ENCODE data around the gene UBXN1.
"Not testable (repeated sequence)": the region's sequence is repeated elsewhere in the genome, so short reads cannot be mapped to it uniquely, and the experiment has no call there.

Gene UBXN1

DNA sequence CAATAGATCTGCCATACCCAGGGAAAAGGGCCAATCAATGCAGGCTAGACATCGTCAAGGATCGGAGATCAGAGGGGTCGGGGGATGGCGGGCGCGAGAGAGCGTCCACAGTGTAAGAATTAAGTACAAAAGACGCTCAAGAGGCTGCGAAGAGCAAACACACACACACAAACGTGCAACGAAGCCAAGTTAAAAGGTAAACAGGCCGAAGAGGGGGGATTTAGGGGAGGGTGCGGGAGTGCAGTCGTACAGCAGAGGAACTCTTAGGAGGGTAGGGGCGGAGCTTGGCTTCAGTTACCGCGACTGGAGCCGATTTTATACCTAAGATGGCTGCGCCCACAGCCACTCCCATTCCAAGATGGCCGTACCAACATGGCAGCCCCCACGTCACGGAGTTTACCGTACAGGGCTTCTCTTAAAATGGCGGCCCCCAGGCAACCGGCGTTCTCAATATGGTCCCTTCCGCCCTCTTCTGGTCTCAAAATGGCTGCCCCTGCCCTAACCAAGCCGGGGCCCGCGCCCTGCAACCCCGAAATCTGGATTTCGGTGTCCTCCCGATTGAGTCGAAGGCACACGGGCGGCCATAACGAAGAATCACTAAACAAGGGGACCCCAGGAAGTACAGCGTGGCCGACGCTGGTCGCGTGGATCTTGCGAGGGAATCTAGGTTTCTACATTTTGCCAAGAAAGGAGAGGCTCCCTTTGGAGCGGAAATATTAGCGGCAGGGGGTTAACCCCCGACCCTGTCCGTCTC is 30.6 kb upstream of the UBXN1 start:
- DNase-seq (ENCODE audit: insufficient read length, low spot score): peak; percentile 81
- peak; percentile 93 for FAIRE-seq
- TF ChIP-seq POLR2A (IDR thresholded peaks at IDR 0.05; ENCODE audit: low read depth, low read length) (peak; percentile 82), PAX5 (IDR thresholded peaks at IDR 0.05; ENCODE audit: insufficient read depth, low read length, severe bottlenecking) (no peak), POLR2AphosphoS5 (IDR thresholded peaks at IDR 0.05; ENCODE audit: low read depth, low read length) (peak; percentile 87), POU2F2 (IDR thresholded peaks at IDR 0.05; ENCODE audit: low read depth, low read length) (no peak; the same call in 1 of the 2 replicates), SPI1 (IDR thresholded peaks at IDR 0.05; ENCODE audit: low read depth, low read length) (peak; percentile 36; the same call in 1 of the 2 replicates), TAF1 (IDR thresholded peaks at IDR 0.05; ENCODE audit: low read depth, low read length) (peak; percentile 89)

DNA sequence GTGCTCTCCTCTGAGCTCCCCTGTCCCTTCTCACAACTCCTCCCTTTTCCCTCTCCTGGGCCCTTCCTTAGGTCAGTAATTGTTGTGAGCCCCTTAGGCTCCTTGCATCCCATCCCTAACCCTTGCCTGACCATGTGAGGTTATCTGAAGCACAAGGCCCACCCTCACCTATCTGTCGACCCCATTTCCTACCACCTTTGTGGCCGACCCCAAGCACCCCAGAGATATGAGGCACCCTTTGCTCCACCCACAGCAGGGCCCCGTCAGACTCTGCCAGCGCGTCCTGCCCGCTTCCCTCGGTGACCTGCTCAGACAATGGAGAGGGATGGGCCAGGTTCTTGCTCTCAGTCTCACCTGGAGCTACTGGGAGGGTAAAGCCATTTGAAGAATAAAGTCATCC is 29.9 kb upstream of the UBXN1 start:
- no peak for TF ChIP-seq PAX5 (IDR thresholded peaks at IDR 0.05; ENCODE audit: insufficient read depth, low read length, severe bottlenecking)
- no peak for TF ChIP-seq POLR2AphosphoS5 (IDR thresholded peaks at IDR 0.05; ENCODE audit: low read depth, low read length)
- no peak for TF ChIP-seq POU2F2 (IDR thresholded peaks at IDR 0.05; ENCODE audit: low read depth, low read length)
- no peak for TF ChIP-seq POLR2A (IDR thresholded peaks at IDR 0.05; ENCODE audit: low read depth, low read length)
- TF ChIP-seq TAF1 (IDR thresholded peaks at IDR 0.05; ENCODE audit: low read depth, low read length): no peak
- TF ChIP-seq SPI1 (IDR thresholded peaks at IDR 0.05; ENCODE audit: low read depth, low read length): no peak
- DNase-seq (ENCODE audit: insufficient read length, low spot score) (no peak), FAIRE-seq (peak; percentile 20)

DNA sequence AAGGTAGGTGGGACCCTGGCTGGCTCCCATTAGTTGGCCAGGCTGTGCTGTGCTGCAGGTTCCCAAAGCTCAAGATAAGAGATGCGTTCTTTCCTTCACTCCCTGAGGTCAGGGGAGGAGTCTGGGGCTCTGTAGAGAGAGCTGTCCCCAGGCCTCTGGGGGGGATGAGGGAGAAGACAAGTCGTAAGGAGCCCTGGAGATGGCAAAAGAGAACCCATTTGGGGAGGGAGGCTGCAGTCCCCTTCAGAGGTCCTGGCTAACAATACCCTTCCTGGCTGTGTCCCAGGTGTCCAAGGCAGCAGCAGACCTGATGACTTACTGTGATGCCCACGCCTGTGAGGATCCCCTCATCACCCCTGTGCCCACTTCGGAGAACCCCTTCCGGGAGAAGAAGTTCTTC is 29.5 kb upstream of the UBXN1 start:
- TF ChIP-seq POLR2A (IDR thresholded peaks at IDR 0.05; ENCODE audit: low read depth, low read length): no peak
- TF ChIP-seq TAF1 (IDR thresholded peaks at IDR 0.05; ENCODE audit: low read depth, low read length): no peak
- TF ChIP-seq POLR2AphosphoS5 (IDR thresholded peaks at IDR 0.05; ENCODE audit: low read depth, low read length): no peak
- TF ChIP-seq SPI1 (IDR thresholded peaks at IDR 0.05; ENCODE audit: low read depth, low read length): no peak
- TF ChIP-seq PAX5 (IDR thresholded peaks at IDR 0.05; ENCODE audit: insufficient read depth, low read length, severe bottlenecking): no peak
- TF ChIP-seq POU2F2 (IDR thresholded peaks at IDR 0.05; ENCODE audit: low read depth, low read length): no peak
- DNase-seq (ENCODE audit: insufficient read length, low spot score): no peak
- no peak for FAIRE-seq

DNA sequence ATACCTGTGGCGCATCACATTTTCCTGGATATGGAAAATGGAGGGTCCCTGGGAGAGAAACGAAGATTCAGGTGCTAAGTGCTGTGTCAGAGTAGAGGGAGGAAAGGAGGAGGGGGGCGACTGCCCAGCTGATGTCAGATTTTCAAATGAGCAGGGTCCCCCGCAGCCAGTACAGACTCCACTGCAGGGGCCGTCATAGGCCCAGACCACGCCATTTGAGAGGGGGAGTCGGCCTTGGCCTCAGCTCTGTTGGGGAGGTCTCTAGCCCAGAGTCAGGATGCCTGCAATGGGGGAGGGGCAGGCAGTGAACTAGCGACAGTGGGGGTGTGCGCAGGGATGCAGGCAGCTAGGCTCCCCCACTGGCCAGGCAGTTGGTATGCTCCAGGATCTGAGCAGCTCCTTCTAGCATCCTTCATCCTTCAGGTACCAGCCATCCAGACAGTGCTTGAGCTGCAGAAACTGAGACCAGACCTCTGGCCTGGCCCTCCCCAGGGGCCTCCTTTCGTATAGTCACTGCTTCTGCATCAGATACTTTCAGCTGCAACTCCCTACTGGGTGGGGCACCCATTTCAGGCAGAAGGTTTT is 28.5 kb upstream of the UBXN1 start, which contains the start of the genes BSCL2 and GNG3:
Gene BSCL2, minus strand, starts transcription at position 148 of the 585 bp plus-strand sequence. CDS start 229 bp downstream, outside the sequence.
Gene GNG3, plus strand, starts transcription at position 400 of the 585 bp plus-strand sequence. CDS start 620 bp downstream, outside the sequence.
- TF ChIP-seq POU2F2 (IDR thresholded peaks at IDR 0.05; ENCODE audit: low read depth, low read length): no peak
- no peak for TF ChIP-seq POLR2AphosphoS5 (IDR thresholded peaks at IDR 0.05; ENCODE audit: low read depth, low read length)
- TF ChIP-seq POLR2A (IDR thresholded peaks at IDR 0.05; ENCODE audit: low read depth, low read length): no peak
- TF ChIP-seq SPI1 (IDR thresholded peaks at IDR 0.05; ENCODE audit: low read depth, low read length): no peak
- FAIRE-seq (no peak), DNase-seq (ENCODE audit: insufficient read length, low spot score) (no peak)

DNA sequence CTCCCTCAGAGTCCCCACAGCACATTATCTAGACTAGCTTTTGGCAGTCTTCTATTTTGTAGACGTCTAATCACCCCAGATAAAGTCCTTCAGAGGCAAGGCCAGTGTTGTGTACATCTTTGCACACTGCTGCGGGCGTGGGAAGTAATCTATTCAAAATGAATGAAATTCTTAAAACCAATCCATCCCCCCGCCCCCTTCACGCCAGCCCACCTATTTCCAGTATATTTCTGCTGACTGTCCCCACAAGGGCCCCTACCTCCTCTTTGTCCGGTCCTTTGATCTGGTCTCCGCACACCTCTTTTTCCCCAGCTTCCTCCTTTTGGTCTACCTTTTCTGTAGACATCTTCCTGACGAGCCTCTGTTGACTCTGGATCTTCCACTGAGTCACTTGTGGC is 28.0 kb upstream of the UBXN1 start:
- no peak for FAIRE-seq
- no peak for TF ChIP-seq POLR2A (IDR thresholded peaks at IDR 0.05; ENCODE audit: low read depth, low read length)
- TF ChIP-seq SPI1 (IDR thresholded peaks at IDR 0.05; ENCODE audit: low read depth, low read length): no peak
- no peak for TF ChIP-seq POU2F2 (IDR thresholded peaks at IDR 0.05; ENCODE audit: low read depth, low read length)
- no peak for TF ChIP-seq PAX5 (IDR thresholded peaks at IDR 0.05; ENCODE audit: insufficient read depth, low read length, severe bottlenecking)
- no peak for TF ChIP-seq POLR2AphosphoS5 (IDR thresholded peaks at IDR 0.05; ENCODE audit: low read depth, low read length)
- no peak for TF ChIP-seq TAF1 (IDR thresholded peaks at IDR 0.05; ENCODE audit: low read depth, low read length)
- no peak for DNase-seq (ENCODE audit: insufficient read length, low spot score)

DNA sequence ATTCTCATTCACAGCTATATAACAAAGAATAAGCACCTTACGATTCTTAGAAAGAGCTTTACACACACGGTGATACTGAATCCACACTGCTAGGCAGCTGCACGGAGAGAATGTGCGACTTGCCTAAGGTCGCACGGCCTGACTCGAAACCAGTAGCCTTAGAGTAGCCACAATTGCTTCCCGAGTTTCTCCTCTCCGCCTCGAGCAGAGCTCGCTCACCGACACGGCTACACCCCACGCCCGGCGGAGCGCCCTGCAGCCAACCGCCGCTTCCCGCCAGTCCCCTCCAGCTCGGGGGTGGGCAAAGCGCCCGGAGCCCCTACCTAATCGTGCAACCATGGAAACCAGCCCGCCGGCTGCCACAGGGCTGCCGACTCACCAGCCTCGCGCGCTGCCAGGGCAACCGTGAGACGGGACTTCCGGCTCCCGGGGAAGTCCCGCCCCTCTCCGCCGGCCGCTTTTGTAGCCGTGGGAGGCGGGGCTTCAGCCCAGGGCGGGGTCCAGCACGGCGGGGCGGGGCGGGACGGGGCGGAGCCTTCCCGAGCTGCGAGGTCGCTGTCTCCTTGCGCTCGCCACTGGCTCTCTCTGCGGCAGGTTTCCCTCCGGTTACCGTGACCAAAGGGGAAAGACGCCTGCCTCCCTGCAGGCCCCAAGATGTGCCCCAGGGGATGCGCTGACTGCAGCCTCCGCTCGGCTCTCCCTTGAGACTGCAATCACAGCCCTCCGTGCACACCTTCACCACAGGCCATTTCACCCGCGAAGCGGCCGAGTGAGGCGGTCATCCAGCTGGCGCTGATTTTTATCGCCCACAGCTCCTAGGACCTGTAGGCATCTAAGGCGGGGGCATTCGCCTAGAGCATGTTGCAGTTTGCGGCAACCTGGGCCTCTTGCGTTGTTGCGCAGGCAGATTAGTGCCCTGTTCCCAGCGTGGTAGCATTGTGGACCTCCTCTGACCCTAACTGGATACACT is 27.3 kb upstream of the UBXN1 start:
- FAIRE-seq: peak; percentile 86
- no peak for TF ChIP-seq POLR2AphosphoS5 (IDR thresholded peaks at IDR 0.05; ENCODE audit: low read depth, low read length)
- DNase-seq (ENCODE audit: insufficient read length, low spot score): peak; percentile 94

DNA sequence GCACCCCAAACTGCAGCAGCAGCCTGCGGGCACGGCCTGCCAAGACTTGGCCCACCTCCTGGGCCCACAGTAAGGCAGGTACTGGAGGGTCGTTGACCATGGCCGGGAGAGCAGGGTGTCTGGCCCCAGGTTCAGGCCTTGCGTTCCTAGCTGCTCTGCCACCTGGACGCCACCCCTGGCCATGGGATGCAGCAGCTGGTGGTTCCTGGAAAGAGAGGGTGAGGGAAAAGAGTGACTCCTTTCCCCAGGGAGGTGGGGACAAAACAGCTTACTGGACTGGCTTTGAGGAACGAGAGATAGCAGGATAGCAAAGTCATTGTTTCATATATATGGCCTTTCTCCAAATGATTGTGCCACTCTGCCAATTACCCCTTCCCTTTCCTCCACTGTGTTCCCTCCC is 26.5 kb upstream of the UBXN1 start:
- DNase-seq (ENCODE audit: insufficient read length, low spot score) (no peak), FAIRE-seq (no peak)

DNA sequence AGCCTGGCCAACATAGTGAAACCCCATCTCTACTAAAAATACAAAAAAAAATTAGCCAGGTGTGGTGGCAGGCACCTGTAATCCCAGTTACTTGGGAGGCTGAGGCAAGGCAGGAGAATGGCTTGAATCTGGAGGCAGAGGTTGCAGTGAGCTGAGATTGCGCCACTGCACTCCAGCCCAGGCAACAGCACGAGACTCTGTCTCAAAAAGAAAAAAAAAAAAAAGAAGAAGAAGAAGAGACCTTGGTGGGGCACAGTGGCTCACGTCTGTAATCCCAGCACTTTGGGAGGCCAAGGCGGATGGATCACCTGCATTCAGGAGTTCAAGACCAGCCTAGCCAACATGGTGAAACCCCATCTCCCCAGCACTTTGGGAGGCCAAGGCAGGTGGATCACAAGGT is 25.0 kb upstream of the UBXN1 start:
- not testable (repeated sequence) for DNase-seq (ENCODE audit: insufficient read length, low spot score); FAIRE-seq

More for the DNA sequence above, 26.5 kb upstream of the UBXN1 start:
- TF ChIP-seq PAX5 (IDR thresholded peaks at IDR 0.05; ENCODE audit: insufficient read depth, low read length, severe bottlenecking) (no peak), SPI1 (IDR thresholded peaks at IDR 0.05; ENCODE audit: low read depth, low read length) (no peak)

DNA sequence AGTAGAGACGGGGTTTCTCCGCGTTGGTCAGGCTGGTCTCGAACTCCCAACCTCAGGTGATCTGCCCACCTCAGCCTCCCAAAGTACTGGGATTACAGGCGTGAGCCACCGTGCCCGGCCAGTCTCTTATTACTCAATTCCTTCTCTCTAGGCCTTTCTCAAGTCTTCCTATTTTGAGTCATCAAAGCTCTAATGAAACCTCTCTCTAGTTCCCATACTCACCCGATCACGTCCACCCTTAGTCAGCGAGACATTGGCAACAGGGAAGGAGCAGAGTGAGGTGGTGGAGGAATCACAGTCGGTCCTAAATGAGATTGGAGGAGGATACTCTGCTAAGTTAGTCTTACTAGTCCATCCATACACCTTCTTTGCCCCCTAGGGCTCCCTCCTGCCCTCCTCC is 23.4 kb upstream of the UBXN1 start:
- TF ChIP-seq POLR2AphosphoS5 (IDR thresholded peaks at IDR 0.05; ENCODE audit: low read depth, low read length) (no peak), POU2F2 (IDR thresholded peaks at IDR 0.05; ENCODE audit: low read depth, low read length) (no peak), SPI1 (IDR thresholded peaks at IDR 0.05; ENCODE audit: low read depth, low read length) (no peak), PAX5 (IDR thresholded peaks at IDR 0.05; ENCODE audit: insufficient read depth, low read length, severe bottlenecking) (no peak), TAF1 (IDR thresholded peaks at IDR 0.05; ENCODE audit: low read depth, low read length) (no peak), POLR2A (IDR thresholded peaks at IDR 0.05; ENCODE audit: low read depth, low read length) (no peak)
- DNase-seq (ENCODE audit: insufficient read length, low spot score) (no peak), FAIRE-seq (no peak)
